D721Med (cell line): Measurements from ENCODE around the gene ABCC8.

Experiments used
- DNase-seq: peaks from one replicate; pipeline ENCODE4 v3.0.0; 2011; ENCODE audit warnings: low spot score; ENCODE audit not compliant: insufficient read length
- FAIRE-seq: peaks from 2 replicates; lab custom pipeline; 2011; peaks lifted over from hg19 to GRCh38; lab: Jason Lieb, UNC
- CTCF ChIP-seq: IDR thresholded peaks from 2 replicates; pipeline ENCODE4 v1.5.1; 2012; ENCODE audit warnings: mild to moderate bottlenecking, control low read depth; ENCODE audit not compliant: insufficient read depth; ENCODE audit errors: missing control alignments

Gene ABCC8

GRCh38 chr11:17391493-17392355 lies 84.9 kb downstream of the ABCC8 start:
- no peak for FAIRE-seq
- DNase-seq = no peak
- no peak for TF ChIP-seq CTCF

- FAIRE-seq (no peak), DNase-seq (no peak)
- no peak for TF ChIP-seq CTCF
Measured at GRCh38 chr11:17389957-17390649, 86.5 kb downstream of the ABCC8 start.

- FAIRE-seq = no peak
- peak; percentile 75 for DNase-seq
- peak; percentile 47 for TF ChIP-seq CTCF
Measured at GRCh38 chr11:17389211-17389956, 87.3 kb downstream of the ABCC8 start.

- peak; percentile 4 for TF ChIP-seq CTCF
- FAIRE-seq (no peak), DNase-seq (no peak)
Measured at GRCh38 chr11:17388609-17389210, 87.9 kb downstream of the ABCC8 start, which contains the start of gene KCNJ11. Gene KCNJ11, minus strand, starts transcription at chr11:17388659. Its CDS starts 568 bp downstream, at chr11:17388091.

- no peak for DNase-seq
- FAIRE-seq = no peak
Measured at GRCh38 chr11:17387811-17388210, 88.8 kb downstream of the ABCC8 start.

More at GRCh38 chr11:17387811-17388210, 88.8 kb downstream of the ABCC8 start:
- no peak for TF ChIP-seq CTCF
